Activated T-cell treated with anti-CD3 and anti-CD28 coated beads, Interleukin-2, amount 50 U/mL, for 1 hour (primary cell): ENCODE measurements around the gene LGR5.
"Not testable (repeated sequence)": the region's sequence is repeated elsewhere in the genome, so short reads cannot be mapped to it uniquely, and the experiment has no call there.

Source experiments
- DNase-seq: peaks from one replicate; pipeline ENCODE4 v3.0.0-alpha.2; 2020

Gene LGR5

GRCh38 chr12:71478270-71478669 is 38.7 kb downstream of the LGR5 start:
- no peak for DNase-seq

GRCh38 chr12:71484272-71484905 is 44.8 kb downstream of the LGR5 start:
- no peak for DNase-seq

DNA sequence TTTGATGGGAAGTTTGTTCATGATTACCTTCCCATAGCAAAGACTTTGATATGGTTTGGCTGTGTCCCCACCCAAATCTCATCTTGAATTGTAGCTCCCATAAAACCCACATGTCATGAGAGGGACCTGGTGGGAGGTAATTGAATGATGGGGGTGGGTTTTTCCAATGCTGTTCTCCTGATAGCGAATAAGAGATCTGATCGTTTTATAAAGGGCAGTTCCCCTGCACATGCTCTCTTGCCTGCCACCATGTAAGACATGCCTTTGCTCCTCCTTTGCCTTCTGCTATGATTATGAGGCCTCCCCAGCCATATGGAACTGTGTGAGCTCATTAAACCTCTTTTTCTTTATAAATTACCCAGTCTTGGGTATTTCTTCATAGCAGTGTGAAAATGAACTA is 51.2 kb downstream of the LGR5 start:
- not testable (repeated sequence) for DNase-seq

- DNase-seq: no peak
These were observed 53.0 kb downstream of the LGR5 start for GRCh38 chr12:71492604-71493003.

DNA sequence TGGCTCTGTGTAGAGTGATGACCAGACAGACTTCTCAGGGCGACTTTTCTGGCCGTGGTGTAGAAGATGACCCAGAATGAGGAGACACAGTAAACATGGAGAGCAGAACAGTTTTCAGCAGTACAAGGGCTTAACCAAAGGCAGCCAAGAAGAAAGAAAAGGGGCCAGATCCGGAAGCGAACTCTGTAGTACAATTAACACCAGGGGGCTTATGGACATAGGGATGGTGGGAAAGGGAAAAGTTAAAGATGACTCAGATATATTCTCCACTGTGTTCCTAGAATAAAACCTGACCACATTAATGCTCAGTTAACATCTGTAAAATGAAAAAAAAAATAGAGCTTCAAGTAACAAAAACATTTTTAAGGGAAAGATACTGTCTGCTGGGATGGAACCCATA is 60.2 kb downstream of the LGR5 start:
- no peak for DNase-seq

- no peak for DNase-seq
These were observed 64.2 kb downstream of the LGR5 start for GRCh38 chr12:71503579-71504391.

DNA sequence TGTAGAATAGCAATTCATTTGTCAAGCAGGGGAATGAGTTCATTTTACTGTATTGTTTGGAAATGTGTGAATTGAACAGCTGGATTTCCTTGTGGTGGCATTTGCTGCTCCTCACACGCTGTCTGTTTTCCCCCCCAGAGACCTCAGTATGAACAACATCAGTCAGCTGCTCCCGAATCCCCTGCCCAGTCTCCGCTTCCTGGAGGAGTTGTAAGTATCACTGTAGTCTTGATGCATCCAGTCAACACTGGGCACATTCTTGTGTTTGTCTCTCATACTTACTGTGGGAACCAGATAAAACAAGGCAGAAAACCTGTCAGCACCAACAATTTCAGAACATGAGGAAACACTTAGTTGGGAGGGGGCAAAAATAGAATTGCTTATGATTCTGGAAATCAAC is 64.9 kb downstream of the LGR5 start:
- no peak for DNase-seq

DNA sequence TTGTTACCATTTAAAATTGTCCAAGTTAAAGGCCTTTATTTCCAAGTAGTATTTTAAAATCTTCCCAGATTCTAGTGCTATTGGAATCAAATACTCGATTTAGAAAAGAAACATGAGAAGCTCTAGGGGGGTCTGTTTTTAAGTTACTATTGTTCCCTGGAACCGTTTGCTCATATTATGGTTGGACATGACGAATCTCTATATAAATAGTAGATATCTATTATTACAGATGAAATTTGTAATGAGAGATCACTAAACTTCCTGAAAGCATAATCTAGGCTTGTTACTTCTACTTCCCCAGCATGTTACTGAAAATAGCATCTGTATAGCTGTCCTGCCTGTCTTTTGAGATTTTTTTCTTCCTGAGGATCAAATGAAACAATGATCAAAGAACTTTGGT is 70.1 kb downstream of the LGR5 start:
- no peak for DNase-seq

DNA sequence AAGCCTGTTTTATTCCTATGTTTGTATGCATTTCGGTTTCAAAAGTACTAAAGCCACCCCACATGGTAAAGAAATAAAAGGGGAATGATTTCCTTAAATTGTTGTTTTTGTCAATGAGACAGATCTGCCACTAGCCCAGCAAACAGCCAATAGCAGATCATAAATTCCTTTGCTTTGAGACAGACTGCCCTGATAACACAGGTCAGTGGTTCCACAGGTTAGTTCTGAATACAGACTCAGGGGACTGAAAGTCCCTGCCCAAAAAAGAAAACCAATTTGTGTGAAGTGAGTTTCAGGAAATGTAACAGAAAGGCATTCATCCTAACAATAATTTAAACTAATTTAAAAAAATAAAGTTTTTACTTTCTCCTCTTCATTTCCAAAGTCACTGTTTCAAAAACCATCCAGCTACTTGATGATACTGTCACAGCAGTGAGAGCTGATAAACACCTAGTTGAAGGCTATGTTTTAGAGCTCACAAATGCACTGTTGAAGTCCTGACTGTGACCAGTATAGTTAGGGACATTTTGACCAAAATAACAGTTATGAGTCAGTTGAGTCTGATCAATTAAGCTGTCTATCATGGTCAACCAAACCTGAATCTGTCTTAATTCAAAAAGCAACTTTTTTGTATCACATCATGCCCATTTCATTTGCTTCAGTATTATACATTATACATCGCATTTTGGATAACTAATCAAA is 77.7 kb downstream of the LGR5 start:
- no peak for DNase-seq

DNA sequence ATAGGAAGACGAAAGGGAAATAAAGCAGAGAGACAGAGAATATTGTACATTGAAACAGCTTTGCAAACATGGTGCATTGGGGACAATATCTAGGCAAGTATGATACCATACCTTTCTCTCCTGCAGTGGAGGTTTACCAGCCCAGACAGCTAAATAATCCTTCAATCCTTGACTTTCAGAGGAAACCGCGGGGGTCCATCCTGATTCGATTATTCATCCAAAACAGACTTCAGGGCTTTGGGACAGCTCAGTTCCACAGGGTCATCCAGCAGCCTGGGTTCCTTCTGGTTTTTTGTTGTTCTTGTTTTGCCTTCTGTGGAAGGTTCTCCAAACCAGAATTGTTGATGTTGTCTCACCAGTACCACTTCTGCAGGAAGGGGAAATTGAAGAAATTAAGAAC is 81.5 kb downstream of the LGR5 start:
- DNase-seq: no peak

- no peak for DNase-seq
These were observed 85.0 kb downstream of the LGR5 start for GRCh38 chr12:71524626-71525025.

GRCh38 chr12:71533703-71534102 is 94.1 kb downstream of the LGR5 start:
- no peak for DNase-seq

- no peak for DNase-seq
These were observed 96.8 kb downstream of the LGR5 start for GRCh38 chr12:71536279-71536938.

DNA sequence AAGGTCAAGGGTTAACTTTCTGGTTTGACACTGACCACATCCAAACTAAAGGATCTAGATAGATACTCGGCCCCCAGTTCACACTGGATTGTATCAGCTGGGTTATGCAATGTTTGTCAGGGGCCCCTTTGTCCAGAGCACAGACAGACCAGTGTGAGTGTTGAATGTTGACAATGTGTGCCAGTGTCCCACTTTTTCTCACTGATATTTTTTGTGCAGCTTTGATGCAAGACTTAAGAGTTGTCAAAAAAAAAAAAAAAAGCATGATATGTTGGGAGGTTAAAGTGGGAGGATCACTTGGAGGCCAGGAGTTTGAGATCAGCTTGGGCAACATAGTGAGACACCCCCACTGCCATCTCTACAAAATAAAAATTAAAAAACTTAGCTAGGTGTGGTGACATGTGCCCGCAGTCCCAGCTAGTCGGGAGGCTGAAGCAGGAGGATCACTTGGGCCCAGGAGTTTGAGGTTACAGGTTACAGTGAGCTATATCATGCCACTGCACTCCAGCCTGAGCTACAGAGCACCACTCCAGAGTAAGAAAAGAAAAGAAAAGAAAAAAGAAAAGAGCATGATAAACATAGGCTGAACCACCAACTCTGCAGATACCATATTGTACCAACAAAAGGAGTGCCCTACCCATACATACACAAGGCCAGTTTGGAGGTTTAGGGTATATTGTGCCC is 97.5 kb downstream of the LGR5 start:
- DNase-seq: no peak

DNA sequence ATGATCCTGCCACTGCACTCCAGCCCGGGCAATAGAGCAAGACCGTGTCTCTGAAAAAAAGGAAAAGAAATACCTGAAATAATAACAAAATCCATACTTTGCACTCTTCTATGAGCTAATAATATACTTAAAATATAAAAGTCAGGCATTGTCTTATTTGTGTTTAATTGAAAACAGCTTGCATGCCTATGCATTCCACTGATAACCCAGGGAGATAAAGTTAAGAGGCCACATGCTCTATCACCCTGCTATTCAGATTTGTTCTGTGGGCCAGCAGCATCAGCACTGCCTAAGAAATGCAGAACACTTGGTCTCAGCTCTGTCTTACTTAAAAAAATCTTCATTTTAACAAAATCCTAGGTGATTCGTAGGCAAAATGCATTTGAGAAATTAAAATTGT is 99.2 kb downstream of the LGR5 start:
- no peak for DNase-seq

GRCh38 chr12:71541583-71541982 is 102.0 kb downstream of the LGR5 start:
- no peak for DNase-seq

DNA sequence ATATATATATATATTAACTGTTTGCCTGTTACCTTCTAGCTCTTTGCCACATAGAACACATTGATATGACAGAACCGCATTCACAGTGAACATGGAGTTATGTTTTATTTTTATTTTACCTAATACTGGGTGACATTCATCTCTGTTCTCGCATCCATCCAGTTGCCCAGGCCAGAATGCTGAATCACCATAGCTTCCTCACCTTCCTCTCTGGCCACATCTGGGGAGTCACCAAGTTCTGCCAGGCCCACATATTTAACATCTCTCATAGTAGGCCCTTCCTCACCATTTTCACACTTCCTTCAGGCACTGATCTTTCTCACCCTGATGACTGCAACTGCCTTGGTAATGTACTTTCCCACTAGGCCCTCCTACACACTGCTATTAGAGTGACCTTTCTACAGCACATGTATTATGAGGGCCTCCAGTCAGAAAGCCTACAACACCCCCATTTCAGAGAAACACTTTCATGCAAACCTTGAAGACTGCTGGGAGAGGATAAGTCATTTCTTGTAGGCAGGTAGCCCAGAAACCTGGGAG is 106.8 kb downstream of the LGR5 start:
- DNase-seq: no peak

GRCh38 chr12:71548893-71549292 is 109.3 kb downstream of the LGR5 start:
- DNase-seq: no peak

GRCh38 chr12:71551529-71551928 is 111.9 kb downstream of the LGR5 start:
- no peak for DNase-seq

- DNase-seq: no peak
These were observed 113.3 kb downstream of the LGR5 start for GRCh38 chr12:71552728-71553501.

DNA sequence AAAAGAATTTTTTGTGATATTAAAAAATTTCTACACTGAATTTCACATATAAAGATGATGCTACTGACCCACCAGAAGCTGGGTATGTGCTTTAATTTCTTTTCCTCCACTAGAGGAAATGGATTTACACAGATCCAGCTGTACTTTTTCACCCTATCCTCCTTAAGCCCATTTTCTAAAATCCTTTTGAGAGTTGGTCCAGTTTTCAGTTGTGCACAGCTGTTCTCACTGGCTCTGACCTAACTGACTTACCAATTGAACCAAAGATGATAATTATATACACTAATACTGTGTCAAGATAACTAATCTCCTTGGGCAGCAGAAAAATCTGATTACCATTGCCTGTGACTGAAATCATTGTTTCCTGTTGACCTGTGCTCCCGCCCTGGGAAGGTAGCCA is 115.6 kb downstream of the LGR5 start:
- no peak for DNase-seq

DNA sequence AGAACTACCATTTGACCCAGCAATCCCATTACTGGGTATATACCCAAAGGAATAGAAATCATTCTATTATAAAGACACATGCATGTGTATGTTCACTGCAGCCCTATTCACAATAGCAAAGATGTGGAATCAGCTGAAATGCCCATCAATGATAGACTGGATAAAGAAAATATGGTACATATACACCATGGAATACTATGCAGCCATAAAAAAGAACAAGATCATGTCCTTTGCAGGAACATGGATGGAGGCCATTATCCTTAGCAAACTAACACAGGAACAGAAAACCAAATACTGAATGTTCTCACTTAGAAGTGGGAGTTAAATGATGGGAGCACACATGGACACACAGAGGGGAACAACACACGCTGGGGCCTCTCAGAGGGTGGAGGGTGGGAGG is 116.2 kb downstream of the LGR5 start:
- DNase-seq: not testable (repeated sequence)
